Dendritic cell treated with granulocyte-macrophage colony-stimulating factor and Interleukin-4, amounts not matched to agents 40 ng/mL and 50 ng/mL, for 4 days (primary cell): ENCODE data around the gene UAP1.

Experiments
- H3K27ac Mint-ChIP-seq: one replicate; pipeline ENCODE4 v1.8.0; 2022; ENCODE audit warnings: mild to moderate bottlenecking, mixed read lengths
- H3K27me3 Mint-ChIP-seq: one replicate; pipeline ENCODE4 v1.8.0; 2022; ENCODE audit warnings: mild to moderate bottlenecking, mixed read lengths
- H3K36me3 Mint-ChIP-seq: one replicate; pipeline ENCODE4 v1.8.0; 2022; ENCODE audit warnings: low read depth, mixed read lengths
- H3K4me1 Mint-ChIP-seq: one replicate; pipeline ENCODE4 v1.8.0; 2022; ENCODE audit warnings: low read depth, mixed read lengths
- H3K4me3 Mint-ChIP-seq: one replicate; pipeline ENCODE4 v1.8.0; 2022; ENCODE audit warnings: mild to moderate bottlenecking, moderate library complexity, mixed read lengths
- H3K9me3 Mint-ChIP-seq: one replicate; pipeline ENCODE4 v1.8.0; 2022; ENCODE audit warnings: mixed read lengths
- intact Hi-C: fragments of 100-400 bp; cut with micrococcal nuclease; formaldehyde crosslinking; loops from one replicate; pipeline ENCODE4 v1.15.0; 2022

Gene UAP1

GRCh38 chr1:162561616-162562469 is at the start of gene UAP1:
UAP1 (plus strand) TSS chr1:162561722; CDS start chr1:162566069, 4,347 bp downstream.
- H3K4me3 Mint-ChIP-seq, result peak within 1 kb of the TSS; percentile 97
- peaks cover 21% of the 10 kb centered on the region for H3K36me3 Mint-ChIP-seq

GRCh38 chr1:162527314-162527713 is 34.2 kb upstream of the UAP1 start:
- intact Hi-C loops, result loop anchor here (5.0 kb wide), 1 partner anchor 35 kb away; the partner anchor contains the start of gene UAP1
- no peak overlapping the region for H3K4me3 Mint-ChIP-seq
- no peaks in the 10 kb centered on the region for H3K27me3 Mint-ChIP-seq
- H3K27ac Mint-ChIP-seq, result no peak overlapping the region
- H3K4me1 Mint-ChIP-seq, result peaks cover 21% of the 10 kb centered on the region
- peaks cover 42% of the 10 kb centered on the region for H3K36me3 Mint-ChIP-seq
- H3K9me3 Mint-ChIP-seq, result no peaks in the 10 kb centered on the region

More at GRCh38 chr1:162561616-162562469, at the start of gene UAP1:
- H3K27me3 Mint-ChIP-seq, result no peaks in the 10 kb centered on the region
- no peaks in the 10 kb centered on the region for H3K9me3 Mint-ChIP-seq
- intact Hi-C loops, result loop anchor here (2.0 to 5.0 kb wide), 2 partner anchors 35 to 65 kb away; partner anchors contain the start of gene UHMK1
- H3K27ac Mint-ChIP-seq, result peak within 1 kb of the TSS; percentile 98
- peaks cover 35% of the 10 kb centered on the region for H3K4me1 Mint-ChIP-seq

GRCh38 chr1:162530307-162530987 is 31.1 kb upstream of the UAP1 start:
- intact Hi-C loops, result no loop called here
- H3K4me1 Mint-ChIP-seq, result peaks cover 21% of the 10 kb centered on the region
- H3K27ac Mint-ChIP-seq, result peak overlapping the region; percentile 49
- peaks cover 12% of the 10 kb centered on the region for H3K36me3 Mint-ChIP-seq
- H3K27me3 Mint-ChIP-seq, result no peaks in the 10 kb centered on the region
- no peak overlapping the region for H3K4me3 Mint-ChIP-seq
- no peaks in the 10 kb centered on the region for H3K9me3 Mint-ChIP-seq

- Mint-ChIP-seq H3K4me3 (no peak overlapping the region), H3K4me1 (peaks cover 21% of the 10 kb centered on the region), H3K27ac (peak overlapping the region; percentile 49), H3K9me3 (no peaks in the 10 kb centered on the region), H3K27me3 (no peaks in the 10 kb centered on the region), H3K36me3 (peaks cover 10% of the 10 kb centered on the region)
- intact Hi-C loops, result no loop called here
Observed at GRCh38 chr1:162530988-162531319, 30.6 kb upstream of the UAP1 start.

- Mint-ChIP-seq H3K36me3 (no peaks in the 10 kb centered on the region), H3K4me1 (peaks cover 13% of the 10 kb centered on the region), H3K27me3 (no peaks in the 10 kb centered on the region), H3K4me3 (no peak overlapping the region), H3K9me3 (no peaks in the 10 kb centered on the region), H3K27ac (no peak overlapping the region)
- intact Hi-C loops, result no loop called here
Observed at GRCh38 chr1:162535501-162535900, 26.0 kb upstream of the UAP1 start.

- no peaks in the 10 kb centered on the region for H3K27me3 Mint-ChIP-seq
- H3K4me1 Mint-ChIP-seq, result peaks cover 6% of the 10 kb centered on the region
- intact Hi-C loops, result no loop called here
- H3K36me3 Mint-ChIP-seq, result no peaks in the 10 kb centered on the region
- H3K9me3 Mint-ChIP-seq, result no peaks in the 10 kb centered on the region
- no peak overlapping the region for H3K4me3 Mint-ChIP-seq
- no peak overlapping the region for H3K27ac Mint-ChIP-seq
Observed at GRCh38 chr1:162536511-162536910, 25.0 kb upstream of the UAP1 start.

- Mint-ChIP-seq H3K4me1 (peaks cover 7% of the 10 kb centered on the region), H3K27me3 (no peaks in the 10 kb centered on the region), H3K27ac (no peak overlapping the region), H3K4me3 (no peak overlapping the region), H3K36me3 (no peaks in the 10 kb centered on the region), H3K9me3 (no peaks in the 10 kb centered on the region)
- intact Hi-C loops, result no loop called here
Observed at GRCh38 chr1:162537216-162537615, 24.3 kb upstream of the UAP1 start.

- Mint-ChIP-seq H3K4me1 (peaks cover 7% of the 10 kb centered on the region), H3K27me3 (no peaks in the 10 kb centered on the region), H3K36me3 (no peaks in the 10 kb centered on the region), H3K4me3 (no peak overlapping the region), H3K9me3 (peaks cover 9% of the 10 kb centered on the region), H3K27ac (no peak overlapping the region)
- intact Hi-C loops, result no loop called here
Observed at GRCh38 chr1:162538815-162539431, 22.6 kb upstream of the UAP1 start.

GRCh38 chr1:162541619-162542141 is 19.8 kb upstream of the UAP1 start:
- Mint-ChIP-seq H3K27me3 (no peaks in the 10 kb centered on the region), H3K27ac (no peak overlapping the region), H3K9me3 (peaks cover 9% of the 10 kb centered on the region), H3K4me3 (no peak overlapping the region), H3K4me1 (peaks cover 7% of the 10 kb centered on the region), H3K36me3 (no peaks in the 10 kb centered on the region)
- intact Hi-C loops, result no loop called here

- H3K4me3 Mint-ChIP-seq, result no peak overlapping the region
- no peak overlapping the region for H3K27ac Mint-ChIP-seq
- no peaks in the 10 kb centered on the region for H3K36me3 Mint-ChIP-seq
- intact Hi-C loops, result no loop called here
- peaks cover 7% of the 10 kb centered on the region for H3K4me1 Mint-ChIP-seq
- no peaks in the 10 kb centered on the region for H3K27me3 Mint-ChIP-seq
- H3K9me3 Mint-ChIP-seq, result peaks cover 9% of the 10 kb centered on the region
Observed at GRCh38 chr1:162543228-162543627, 18.3 kb upstream of the UAP1 start.

GRCh38 chr1:162548170-162548569 is 13.4 kb upstream of the UAP1 start:
- Mint-ChIP-seq H3K4me3 (no peak overlapping the region), H3K9me3 (peaks cover 5% of the 10 kb centered on the region), H3K4me1 (no peaks in the 10 kb centered on the region), H3K27me3 (no peaks in the 10 kb centered on the region), H3K27ac (no peak overlapping the region), H3K36me3 (no peaks in the 10 kb centered on the region)
- intact Hi-C loops, result no loop called here

- H3K27ac Mint-ChIP-seq, result peak overlapping the region; percentile 18
- intact Hi-C loops, result no loop called here
- no peak overlapping the region for H3K4me3 Mint-ChIP-seq
- no peaks in the 10 kb centered on the region for H3K36me3 Mint-ChIP-seq
- H3K9me3 Mint-ChIP-seq, result no peaks in the 10 kb centered on the region
- H3K4me1 Mint-ChIP-seq, result no peaks in the 10 kb centered on the region
- H3K27me3 Mint-ChIP-seq, result no peaks in the 10 kb centered on the region
Observed at GRCh38 chr1:162549001-162549400, 12.5 kb upstream of the UAP1 start.

- no peaks in the 10 kb centered on the region for H3K4me1 Mint-ChIP-seq
- H3K27ac Mint-ChIP-seq, result no peak overlapping the region
- H3K36me3 Mint-ChIP-seq, result no peaks in the 10 kb centered on the region
- no peaks in the 10 kb centered on the region for H3K27me3 Mint-ChIP-seq
- H3K9me3 Mint-ChIP-seq, result no peaks in the 10 kb centered on the region
- no peak overlapping the region for H3K4me3 Mint-ChIP-seq
- intact Hi-C loops, result no loop called here
Observed at GRCh38 chr1:162550925-162551324, 10.6 kb upstream of the UAP1 start.
